Chondrocyte (in vitro differentiated cells): Measurements from ENCODE around the gene ZNF660. TPM values are rescaled to one million over a fixed set of nuclear protein-coding genes. Genes with fewer than 3 reads are reported as not detected.

Experiments used
- DNase-seq: peaks from one replicate; pipeline ENCODE4 v3.0.0; 2021; ENCODE audit warnings: mixed read lengths, low spot score
- H3K27ac Mint-ChIP-seq: one replicate; pipeline ENCODE4 v1.8.0; 2021; ENCODE audit warnings: mild to moderate bottlenecking, moderate library complexity, mixed read lengths; ENCODE audit not compliant: unreplicated experiment
- H3K27me3 Mint-ChIP-seq: 2 replicates; pipeline ENCODE4 v1.8.0; 2021; ENCODE audit warnings: low read depth, mixed read lengths
- H3K36me3 Mint-ChIP-seq: 2 replicates; pipeline ENCODE4 v1.8.0; 2021; ENCODE audit warnings: low read depth, mixed read lengths
- H3K4me1 Mint-ChIP-seq: 2 replicates; pipeline ENCODE4 v1.8.0; 2021; ENCODE audit warnings: low read depth, mild to moderate bottlenecking, mixed read lengths
- H3K4me3 Mint-ChIP-seq: one replicate; pipeline ENCODE4 v1.8.0; 2021; ENCODE audit warnings: mild to moderate bottlenecking, moderate library complexity, mixed read lengths; ENCODE audit not compliant: unreplicated experiment
- H3K9me3 Mint-ChIP-seq: 2 replicates; pipeline ENCODE4 v1.8.0; 2021; ENCODE audit warnings: low read depth, mixed read lengths
- total RNA-seq: library from RNA; stranded (reverse); gene quantifications from 3 replicates; pipeline ENCODE4 v1.2.1, GENCODE V29; 2021
- TF ChIP-seq, protein P1 (sequence below): fragments of 200-600 bp; sonication (generic); IDR thresholded peaks from 2 replicates; pipeline ENCODE4 v1.5.0; 2021; ENCODE audit warnings: antibody characterized with exemption, mild to moderate bottlenecking, moderate library complexity

The ZNF660 gene
- total RNA-seq, 1 donor from 2014 or later: 5.3 TPM

GRCh38 chr3:44643024-44643423 is 58.3 kb downstream of the ZNF660 start:
- Mint-ChIP-seq H3K9me3 (peaks cover 38% of the 10 kb centered on the region), H3K27ac (no peak overlapping the region)

GRCh38 chr3:44647771-44648170 is 63.0 kb downstream of the ZNF660 start:
- Mint-ChIP-seq H3K27me3 (no peaks in the 10 kb centered on the region), H3K4me1 (peaks cover 21% of the 10 kb centered on the region), H3K9me3 (peaks cover 10% of the 10 kb centered on the region), H3K4me3 (peak overlapping the region; percentile 88), H3K36me3 (peaks cover 27% of the 10 kb centered on the region), H3K27ac (peak overlapping the region; percentile 95)
- no peak for DNase-seq
- TF ChIP-seq, protein P1, sequence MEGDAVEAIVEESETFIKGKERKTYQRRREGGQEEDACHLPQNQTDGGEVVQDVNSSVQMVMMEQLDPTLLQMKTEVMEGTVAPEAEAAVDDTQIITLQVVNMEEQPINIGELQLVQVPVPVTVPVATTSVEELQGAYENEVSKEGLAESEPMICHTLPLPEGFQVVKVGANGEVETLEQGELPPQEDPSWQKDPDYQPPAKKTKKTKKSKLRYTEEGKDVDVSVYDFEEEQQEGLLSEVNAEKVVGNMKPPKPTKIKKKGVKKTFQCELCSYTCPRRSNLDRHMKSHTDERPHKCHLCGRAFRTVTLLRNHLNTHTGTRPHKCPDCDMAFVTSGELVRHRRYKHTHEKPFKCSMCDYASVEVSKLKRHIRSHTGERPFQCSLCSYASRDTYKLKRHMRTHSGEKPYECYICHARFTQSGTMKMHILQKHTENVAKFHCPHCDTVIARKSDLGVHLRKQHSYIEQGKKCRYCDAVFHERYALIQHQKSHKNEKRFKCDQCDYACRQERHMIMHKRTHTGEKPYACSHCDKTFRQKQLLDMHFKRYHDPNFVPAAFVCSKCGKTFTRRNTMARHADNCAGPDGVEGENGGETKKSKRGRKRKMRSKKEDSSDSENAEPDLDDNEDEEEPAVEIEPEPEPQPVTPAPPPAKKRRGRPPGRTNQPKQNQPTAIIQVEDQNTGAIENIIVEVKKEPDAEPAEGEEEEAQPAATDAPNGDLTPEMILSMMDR: no peak

More at GRCh38 chr3:44643024-44643423, 58.3 kb downstream of the ZNF660 start:
- Mint-ChIP-seq H3K4me1 (peaks cover 6% of the 10 kb centered on the region), H3K27me3 (no peaks in the 10 kb centered on the region), H3K4me3 (no peak overlapping the region), H3K36me3 (peaks cover 45% of the 10 kb centered on the region)
- DNase-seq: no peak
- TF ChIP-seq, protein P1: no peak

- Mint-ChIP-seq H3K36me3 (peaks cover 25% of the 10 kb centered on the region), H3K9me3 (peaks cover under 1% of the 10 kb centered on the region), H3K4me3 (peak within 1 kb of the TSS; percentile 88)
Observed at GRCh38 chr3:44648564-44649229, 63.9 kb downstream of the ZNF660 start, which contains the start of gene ZNF35. TSS of gene ZNF35 (plus strand) at chr3:44648732. CDS start at chr3:44651068, 2,336 bp downstream.

More at GRCh38 chr3:44648564-44649229, 63.9 kb downstream of the ZNF660 start, which contains the start of gene ZNF35:
- peak; percentile 91 for DNase-seq
- peaks cover 21% of the 10 kb centered on the region for H3K4me1 Mint-ChIP-seq
- TF ChIP-seq, protein P1: no peak
- H3K27ac Mint-ChIP-seq: peak within 1 kb of the TSS; percentile 95
- no peaks in the 10 kb centered on the region for H3K27me3 Mint-ChIP-seq

Other genes starting within 250 kb of the ZNF660 start
- gene TCAIM, start 246.2 kb upstream of the ZNF660 start, total RNA-seq: 19.3 to 36.3 TPM (median 24.1 TPM) in 3 replicates
- gene ZNF445, start 107.3 kb upstream of the ZNF660 start, total RNA-seq: 17.5 to 22.8 TPM (median 20.4 TPM) in 3 replicates
- 6.8 to 9.2 TPM (median 7.0 TPM) in 3 replicates for gene ZKSCAN7, start 29.8 kb upstream of the ZNF660 start, total RNA-seq
- gene ZNF197, start 40.1 kb downstream of the ZNF660 start, total RNA-seq: 15.9 to 20.2 TPM (median 16.6 TPM) in 3 replicates
- gene ZNF35, start 63.8 kb downstream of the ZNF660 start, total RNA-seq: 10.5 to 15.3 TPM (median 14.8 TPM) in 3 replicates
- not detected in 3 replicates for gene ZNF502, start 127.7 kb downstream of the ZNF660 start, total RNA-seq
- gene ZNF501, start 144.7 kb downstream of the ZNF660 start, total RNA-seq: 1.7 to 4.1 TPM (median 1.8 TPM) in 3 replicates
- gene KIAA1143, start 176.7 kb downstream of the ZNF660 start, total RNA-seq: 23.8 to 39.4 TPM (median 25.8 TPM) in 3 replicates
- gene KIF15, start 176.8 kb downstream of the ZNF660 start, total RNA-seq: 2.2 to 2.7 TPM (median 2.5 TPM) in 3 replicates